Activated naive CD4-positive, alpha-beta T cell treated with Interleukin-2 at 50 U/mL for 16 hours (primary cell): ENCODE measurements around the gene PHEX.
"Not testable (repeated sequence)": the region's sequence is repeated elsewhere in the genome, so short reads cannot be mapped to it uniquely, and the experiment has no call there.

ENCODE experiments used
- DNase-seq: peaks from one replicate; pipeline ENCODE4 v3.0.0-alpha.2; 2020

Gene PHEX

GRCh38 chrX:22268706-22269105, 236.6 kb downstream of the PHEX start:
- no peak for DNase-seq

DNA sequence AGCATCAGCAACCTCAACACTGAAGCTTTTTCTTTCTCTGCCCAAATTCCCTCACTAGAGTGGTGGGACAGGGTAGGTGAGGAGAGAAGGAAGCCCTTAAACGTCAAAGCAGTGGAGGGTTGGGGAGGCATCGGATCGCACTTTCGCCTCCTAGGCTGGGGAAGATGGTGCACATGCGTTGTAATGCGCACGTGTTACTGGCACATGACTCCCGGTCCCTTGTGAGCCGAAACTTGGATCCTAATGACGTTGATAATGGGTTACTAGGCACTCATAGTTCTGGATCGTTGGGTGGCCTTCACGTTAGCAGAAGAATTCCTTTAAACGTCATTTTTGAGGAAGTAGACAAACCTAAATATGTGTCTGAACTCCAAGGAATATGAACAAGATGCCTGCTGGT, 240.5 kb downstream of the PHEX start, which contains the start of gene CBLL2:
TSS of gene CBLL2 (plus strand) at position 301 of the 400 bp plus-strand sequence. CDS start at position 380, 79 bp downstream.
- no peak for DNase-seq

GRCh38 chrX:22273714-22274317, 241.7 kb downstream of the PHEX start:
- DNase-seq = no peak

DNA sequence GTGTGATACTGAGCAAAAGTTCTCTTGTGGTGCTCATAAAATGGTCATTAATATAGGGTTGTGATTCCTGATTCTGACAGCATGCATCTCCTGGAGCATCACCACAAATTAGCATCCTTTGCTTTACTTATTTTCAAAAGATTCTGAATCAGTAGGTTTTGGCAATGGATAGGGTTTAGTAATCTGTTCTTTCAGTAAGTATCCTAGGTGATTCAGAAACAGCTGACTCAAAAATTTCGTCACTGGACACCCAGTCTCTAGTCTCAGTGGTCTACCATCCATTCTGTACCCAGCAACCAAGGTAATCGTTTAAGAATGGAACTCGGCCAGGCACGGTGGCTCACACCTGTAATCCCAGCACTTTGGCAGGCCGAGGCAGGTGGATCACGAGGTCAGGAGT, 244.7 kb downstream of the PHEX start:
- no peak for DNase-seq

DNA sequence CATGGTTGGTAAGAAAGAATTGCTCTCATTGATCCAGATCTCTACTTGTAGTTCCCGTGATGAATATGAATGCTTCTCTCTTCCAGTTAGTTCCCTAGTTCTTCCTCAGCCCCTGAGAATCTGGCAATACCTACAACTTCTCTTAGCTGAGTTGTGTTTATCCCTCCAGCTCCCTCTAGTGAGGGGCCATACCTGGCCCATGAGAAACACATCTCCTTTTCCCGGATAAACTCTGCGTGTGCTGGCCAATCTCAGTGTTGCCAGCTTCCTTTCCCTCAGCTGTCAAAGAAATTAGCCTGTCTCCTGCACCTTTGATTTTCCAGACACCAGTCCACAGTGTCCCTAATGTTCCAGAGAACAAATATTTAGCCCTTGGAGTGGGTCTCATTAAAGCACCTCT, 246.2 kb downstream of the PHEX start:
- DNase-seq = no peak

- DNase-seq = not testable (repeated sequence)
These were observed 257.1 kb downstream of the PHEX start for GRCh38 chrX:22289209-22289608.

GRCh38 chrX:22296871-22297270, 264.7 kb downstream of the PHEX start:
- DNase-seq = no peak

GRCh38 chrX:22300130-22300529, 268.0 kb downstream of the PHEX start:
- no peak for DNase-seq
